Pulmonary artery endothelial cell (primary cell): ENCODE measurements around the gene E2F7. TPM values are rescaled to one million over a fixed set of nuclear protein-coding genes. Genes with fewer than 3 reads are reported as not detected.

Experiments used
- DNase-seq: peaks from one replicate; pipeline ENCODE4 v3.0.0-alpha.2; 2011; ENCODE audit warnings: low read depth, low spot score
- total RNA-seq: library from RNA; depleted of rRNA; stranded (reverse); fragments of >200 nt; gene quantifications from 2 replicates; pipeline ENCODE4 v1.2.3, GENCODE V29; 2014

Gene E2F7
- total RNA-seq, 1 donor from 2014 or later = 10.2 TPM

DNA sequence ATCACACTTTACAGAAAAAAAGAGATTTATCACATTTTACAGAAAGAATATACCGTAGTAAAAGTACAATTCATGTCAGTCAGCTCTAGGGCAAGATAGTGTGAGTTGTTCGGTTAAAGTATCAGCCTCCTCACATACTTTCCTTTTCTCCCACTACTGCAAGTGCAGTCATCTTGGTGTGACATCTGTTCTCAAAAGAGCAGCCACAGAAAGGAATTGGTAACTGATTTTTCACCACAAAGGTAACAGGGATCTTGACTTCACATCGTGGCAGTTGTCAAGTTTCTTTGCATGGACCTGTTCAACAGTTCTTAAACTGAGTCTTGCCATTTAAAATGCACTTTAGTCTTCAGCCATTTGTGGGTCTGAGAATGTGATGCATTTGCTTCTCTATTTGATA is 5.0 kb upstream of the E2F7 start:
- no peak for DNase-seq

DNA sequence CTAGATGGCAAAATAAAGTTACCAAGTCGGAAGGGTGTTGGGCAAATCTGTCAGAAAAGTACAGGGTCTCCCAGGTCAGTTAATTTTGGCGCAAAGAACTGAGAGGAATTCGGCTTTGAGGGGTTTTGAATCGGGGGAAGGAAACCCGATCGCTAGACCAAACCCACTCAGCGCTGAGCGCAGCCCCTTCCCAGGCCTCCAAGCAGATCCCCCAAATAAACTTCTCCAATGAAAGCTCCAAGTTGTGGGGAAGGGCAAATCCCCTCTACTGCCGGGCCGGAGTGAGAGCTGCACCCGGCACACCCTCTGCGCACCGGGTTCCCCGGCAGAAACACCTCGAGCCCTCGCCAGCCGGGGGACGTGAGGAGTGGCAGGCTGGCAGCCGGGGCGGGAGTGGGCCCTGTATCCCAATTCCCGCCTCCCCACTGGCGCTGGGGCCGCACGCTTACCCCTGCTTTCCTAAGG is 441 bp downstream of the E2F7 start:
- DNase-seq = no peak

DNA sequence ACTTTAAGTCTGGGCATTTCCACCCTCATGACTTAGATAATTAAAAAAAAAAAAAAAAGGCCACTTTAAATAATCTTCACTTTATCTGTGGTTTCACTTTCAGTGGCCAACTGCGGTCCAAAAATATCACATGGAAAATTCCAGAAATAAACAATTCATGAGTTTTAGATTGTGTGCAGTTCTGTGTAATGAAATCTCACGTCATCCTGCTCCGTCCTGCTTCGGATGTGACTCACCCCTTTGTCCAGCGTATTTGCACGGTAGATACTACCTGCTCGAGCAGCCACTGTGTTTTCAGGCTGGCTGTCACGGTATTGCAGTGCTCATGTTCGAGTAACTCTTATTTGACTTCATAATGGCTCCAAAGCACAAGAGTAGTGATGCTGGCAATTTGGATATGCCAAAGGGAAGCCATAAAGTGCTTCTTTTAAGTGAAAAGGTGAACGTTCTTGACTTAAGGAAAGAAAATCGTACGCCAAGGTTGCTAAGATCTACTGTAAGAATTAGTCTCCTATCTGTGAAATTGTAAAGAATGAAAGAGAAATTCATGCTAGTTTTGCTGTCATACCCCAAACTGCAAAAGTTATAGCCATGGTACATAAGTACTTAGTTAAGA is 2.4 kb downstream of the E2F7 start:
- DNase-seq = peak; percentile 78

DNA sequence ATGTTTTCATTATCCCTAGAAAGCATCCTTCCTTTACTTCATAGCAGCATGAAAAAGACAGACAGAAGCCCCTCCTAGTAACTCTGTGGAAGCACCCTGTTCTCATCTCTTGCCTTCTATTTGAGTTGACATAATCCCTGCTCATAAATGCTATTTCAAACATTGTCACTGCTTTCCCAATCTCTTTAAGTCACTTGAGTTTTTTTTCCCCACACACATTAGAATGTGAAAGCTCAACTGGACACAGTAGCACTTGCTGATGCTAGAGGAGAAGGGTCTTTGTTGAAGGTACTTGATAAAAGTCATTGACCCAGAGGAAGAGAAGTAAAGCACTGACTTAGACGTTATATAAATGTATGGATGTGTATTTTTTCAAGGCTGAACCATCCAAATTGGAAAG is 3.0 kb downstream of the E2F7 start:
- no peak for DNase-seq

DNA sequence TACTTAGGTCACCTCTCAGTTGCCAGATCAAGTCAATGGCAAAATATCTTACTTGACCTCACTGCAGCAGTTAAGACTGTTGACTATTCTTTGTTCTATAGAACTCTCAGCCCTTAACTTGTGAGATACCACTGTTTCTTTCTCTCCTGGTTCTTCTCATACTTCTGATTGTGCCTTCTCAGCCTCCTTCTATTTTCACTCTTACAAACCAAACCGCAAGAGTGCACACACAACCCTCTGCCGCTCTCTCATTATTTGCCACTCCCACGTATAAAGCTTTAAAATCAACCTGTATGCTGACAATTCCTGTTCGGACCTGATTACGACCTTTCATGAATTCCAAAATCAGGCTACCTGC is 4.5 kb downstream of the E2F7 start:
- DNase-seq = no peak

DNA sequence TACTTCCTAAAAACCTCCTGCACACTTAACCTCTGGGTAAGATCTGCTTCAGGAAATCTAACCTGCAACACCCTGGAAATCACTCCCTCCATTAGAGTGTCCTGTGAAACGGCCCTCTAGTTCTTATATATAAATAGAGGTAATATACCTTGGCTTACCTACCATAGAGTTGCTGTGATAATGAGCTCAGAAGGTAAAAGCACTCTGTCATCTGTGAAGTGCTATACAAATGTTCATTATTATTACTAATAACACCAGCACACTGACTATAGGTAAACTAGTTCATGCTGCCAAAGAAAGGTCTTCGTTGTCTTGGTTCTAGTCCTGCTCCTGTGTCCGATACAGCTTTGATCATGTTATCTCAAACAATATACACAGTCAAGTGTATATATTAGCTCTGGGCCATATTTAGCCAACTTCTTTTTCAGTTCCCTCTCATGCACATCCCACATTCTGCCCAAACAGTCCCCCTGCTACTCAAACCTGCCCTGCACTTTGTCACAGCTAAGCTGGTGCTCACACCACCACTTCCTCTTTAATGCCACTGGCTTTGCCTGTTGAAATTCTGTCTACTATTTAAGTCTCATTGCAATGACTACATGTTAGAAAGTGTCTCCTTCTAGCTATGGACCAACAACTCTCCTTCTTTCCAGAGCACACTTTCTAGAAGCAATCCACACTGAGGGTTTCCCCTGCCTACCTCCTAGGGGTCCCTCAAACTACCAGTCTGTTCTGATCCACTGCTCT is 5.1 kb downstream of the E2F7 start:
- DNase-seq = no peak

DNA sequence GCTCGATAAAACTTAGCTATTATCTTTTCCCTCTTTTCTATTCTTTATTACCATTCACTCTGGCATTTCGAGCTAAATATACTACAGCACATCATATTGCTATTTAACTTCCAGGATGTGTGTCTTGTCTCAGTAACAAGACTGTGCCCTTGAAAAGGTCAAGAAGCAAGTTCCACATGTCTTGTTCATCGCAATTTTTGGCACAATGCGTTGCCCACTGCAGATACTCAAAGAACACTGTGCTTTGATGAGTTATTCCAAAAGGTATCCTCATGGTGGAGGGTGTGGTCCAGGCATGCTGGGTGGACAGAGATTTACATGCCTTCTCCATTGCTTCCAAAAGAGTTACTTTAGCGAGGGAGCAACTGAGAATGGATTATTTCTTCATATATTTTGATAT is 6.6 kb downstream of the E2F7 start:
- DNase-seq = no peak

DNA sequence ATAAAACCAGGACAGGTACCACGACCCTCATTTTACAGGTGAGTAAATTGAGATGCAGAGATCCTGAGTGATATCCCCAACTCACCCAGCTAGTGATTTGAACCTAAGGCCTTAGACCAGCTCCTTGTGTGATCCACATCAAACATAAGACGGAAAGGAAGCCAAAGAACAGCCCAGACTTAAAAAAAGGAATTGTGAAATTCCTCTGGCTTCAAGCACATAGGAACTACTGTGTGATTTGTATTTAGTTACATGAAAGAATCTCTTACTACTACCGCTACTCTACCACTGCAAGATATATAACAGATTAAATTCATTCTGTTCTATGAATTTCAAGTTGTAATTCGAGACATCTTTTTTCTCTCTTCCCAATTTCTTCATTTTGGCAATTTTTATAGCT is 10.5 kb downstream of the E2F7 start:
- DNase-seq = no peak

DNA sequence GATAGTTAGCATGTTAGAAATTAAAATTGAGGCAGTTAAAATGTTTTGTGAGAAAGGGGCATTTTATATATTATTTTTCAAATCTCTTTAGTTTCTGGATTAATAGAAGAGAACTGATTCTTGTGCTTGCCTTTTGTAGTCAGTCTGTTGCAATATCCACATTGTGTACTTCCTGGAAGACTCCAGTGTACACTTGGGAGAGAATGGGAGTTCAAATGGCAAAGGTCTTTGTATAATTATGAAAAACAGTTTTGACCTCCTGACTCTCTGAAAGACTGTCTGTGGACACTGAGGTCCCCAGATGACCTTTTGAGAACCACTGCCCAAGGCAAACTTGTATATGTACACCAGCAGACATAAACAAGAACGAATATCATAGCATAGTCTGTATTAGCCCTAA is 12.1 kb downstream of the E2F7 start:
- DNase-seq = no peak

DNA sequence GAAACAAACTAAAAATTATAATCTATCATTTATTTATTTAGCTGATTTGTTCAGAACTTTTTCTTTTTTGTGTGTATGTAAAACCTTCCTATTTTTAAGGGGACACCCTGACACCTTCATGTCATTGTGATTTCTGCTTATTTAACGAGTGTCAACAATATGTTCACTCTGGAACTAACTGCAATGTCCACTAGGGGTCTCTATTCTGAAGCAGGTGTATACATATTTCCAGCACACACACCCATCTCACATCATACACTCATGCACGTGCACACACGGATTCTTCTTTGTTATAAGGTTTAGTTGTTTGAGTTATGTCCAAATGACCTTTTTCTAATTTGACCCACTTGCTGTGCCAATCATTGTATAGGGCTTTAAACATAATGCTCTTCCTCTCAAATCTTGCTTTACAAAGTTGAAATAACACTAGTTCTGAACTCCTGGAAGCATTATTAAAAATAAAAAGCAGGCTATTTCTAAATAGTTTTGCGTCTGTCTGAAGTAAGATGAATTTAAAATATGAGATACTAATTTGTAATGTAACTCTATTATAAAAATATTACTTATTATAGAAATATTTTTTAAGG is 15.5 kb downstream of the E2F7 start:
- DNase-seq = peak; percentile 35

DNA sequence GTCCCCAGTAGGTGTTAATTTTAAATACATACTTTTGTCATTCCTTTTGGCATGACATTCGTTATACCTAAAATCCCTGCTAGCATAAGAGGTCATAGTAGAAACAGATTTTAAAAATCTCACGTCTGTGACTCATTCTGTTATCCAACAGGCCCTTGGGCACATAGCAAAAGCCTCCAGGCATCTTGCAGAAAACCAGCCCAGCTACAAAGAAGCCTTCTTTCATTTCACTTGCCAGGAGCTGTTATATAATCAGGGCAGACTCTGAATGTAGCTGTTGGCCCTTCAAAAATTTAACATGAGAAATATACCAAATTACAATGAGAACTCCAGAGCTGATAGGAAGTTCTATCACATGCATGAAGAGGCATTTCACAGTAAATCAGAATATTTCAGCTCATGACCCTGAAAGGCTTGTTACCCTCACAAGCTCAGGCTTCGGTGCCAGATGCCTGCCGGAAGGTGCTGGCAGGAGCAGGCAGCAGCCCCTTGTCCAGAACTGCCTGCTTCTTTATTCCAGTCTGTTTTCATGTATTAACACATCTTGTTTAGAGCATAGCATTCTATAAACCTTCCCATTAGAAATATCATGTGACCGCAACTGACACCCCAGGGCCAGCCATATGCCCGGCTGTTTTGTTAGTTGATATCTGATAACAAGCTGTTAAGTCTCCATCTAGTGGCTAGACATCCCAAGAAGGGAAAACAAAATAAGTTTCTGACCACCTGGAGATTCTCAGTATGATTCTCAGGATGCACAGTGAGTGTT is 17.8 kb downstream of the E2F7 start:
- no peak for DNase-seq

DNA sequence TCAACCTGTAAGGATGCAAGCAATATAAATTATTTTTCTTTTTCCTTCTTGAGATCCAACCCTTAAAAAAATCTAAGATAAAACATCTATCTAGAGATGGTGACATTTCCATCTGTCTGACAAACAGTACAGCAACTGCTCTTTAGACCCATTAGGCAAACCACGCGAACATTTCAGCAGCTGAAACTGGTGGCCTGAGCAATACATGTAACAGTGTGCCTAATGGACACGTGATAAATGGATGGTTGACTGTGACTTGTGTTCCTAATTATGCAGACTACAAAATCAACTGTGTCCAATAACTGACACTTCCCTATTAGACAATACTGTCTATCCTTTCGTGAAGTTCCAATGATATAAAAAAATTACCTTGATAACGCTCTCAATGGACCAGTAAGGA is 18.9 kb downstream of the E2F7 start:
- no peak for DNase-seq

DNA sequence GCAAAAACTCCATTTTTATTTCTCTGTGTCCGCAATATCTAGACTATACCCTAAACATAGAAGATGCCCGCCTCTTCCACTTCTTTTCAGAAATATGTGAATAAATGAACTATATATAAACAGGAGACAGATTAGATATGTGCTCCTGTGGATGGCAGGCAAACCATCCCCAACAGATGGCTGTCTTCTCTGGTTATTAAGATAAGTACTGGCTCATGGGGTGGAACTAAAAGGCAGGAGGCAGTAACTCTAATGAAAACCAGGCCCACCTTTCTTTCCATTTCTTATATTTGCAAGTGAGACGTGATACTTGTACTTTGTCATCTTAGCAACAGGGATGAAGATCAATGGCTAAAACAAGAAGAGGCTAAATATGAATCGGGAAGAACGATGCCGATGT is 20.2 kb downstream of the E2F7 start:
- no peak for DNase-seq

DNA sequence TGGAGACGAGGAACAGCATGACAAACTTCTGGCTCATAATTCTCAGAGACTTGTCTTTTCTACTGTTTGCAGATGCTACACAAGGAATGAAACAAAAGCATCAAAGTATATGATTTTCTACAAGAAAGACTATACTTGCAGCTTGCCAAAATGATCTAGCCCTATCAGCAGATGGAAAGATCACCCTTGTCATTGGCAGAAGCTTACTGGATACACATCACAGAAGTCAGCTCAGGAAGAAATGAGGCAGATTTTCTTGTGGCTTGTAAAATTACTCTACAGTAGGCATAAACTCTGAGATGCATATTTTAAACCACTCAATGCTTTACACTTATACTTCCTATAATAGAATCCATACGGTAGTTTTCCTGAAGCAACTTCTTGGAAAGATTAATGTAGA is 20.6 kb downstream of the E2F7 start:
- DNase-seq = no peak

DNA sequence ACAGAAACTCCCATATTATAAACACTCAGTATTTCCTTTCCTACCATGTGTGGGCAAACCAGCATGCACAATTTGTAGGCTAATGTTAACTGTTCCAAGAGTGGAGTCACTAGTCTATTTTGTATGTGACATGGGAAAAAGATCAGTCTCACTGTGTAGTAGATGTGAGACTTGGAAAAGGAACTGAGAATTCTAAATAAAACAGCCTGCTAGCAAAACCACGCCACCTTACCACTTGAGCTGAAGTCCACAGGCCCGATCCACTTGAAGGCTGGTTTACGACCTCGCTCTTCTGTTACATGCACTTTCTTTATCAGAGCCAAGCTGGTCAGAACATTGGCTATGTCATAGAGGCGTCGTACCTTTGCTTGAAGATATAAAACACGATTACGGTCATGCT is 22.5 kb downstream of the E2F7 start:
- DNase-seq = no peak

DNA sequence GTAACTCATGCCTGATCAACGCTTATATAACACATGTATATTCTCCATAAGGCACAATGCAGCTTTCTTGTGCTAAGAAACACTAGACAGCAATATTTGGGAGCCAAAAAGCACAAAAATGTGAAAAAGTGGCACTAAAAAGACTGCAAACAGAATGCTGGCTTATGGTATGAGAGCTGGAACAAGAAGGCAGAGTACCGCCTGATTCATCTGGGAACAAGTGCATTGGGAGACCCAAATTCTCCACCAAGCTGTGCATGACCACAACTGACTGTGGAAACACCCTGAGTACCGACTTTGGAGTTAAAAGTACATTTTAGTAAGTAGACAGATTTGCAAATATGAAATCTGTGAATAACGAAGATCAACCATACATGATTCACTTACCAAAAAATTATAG is 25.1 kb downstream of the E2F7 start:
- DNase-seq = no peak

DNA sequence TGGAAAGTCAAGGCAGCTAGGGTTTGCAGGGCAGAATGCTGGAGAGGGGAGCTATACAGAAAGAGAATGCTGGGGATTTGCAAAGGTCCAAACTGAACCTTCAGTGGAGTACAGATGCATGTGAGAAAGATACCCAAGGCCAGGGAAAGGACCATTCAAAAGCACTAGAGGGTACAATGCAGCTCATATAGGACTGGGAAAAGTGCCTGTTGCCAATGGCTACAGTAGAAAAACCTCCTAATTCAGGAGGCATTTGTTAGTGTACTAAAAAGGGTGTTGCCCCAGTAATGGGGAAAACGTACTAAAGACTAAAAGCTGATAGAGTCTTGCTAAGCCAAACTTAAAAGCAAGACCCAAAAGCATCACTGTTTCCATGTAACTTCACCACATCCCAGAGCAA is 30.1 kb downstream of the E2F7 start:
- DNase-seq = no peak

DNA sequence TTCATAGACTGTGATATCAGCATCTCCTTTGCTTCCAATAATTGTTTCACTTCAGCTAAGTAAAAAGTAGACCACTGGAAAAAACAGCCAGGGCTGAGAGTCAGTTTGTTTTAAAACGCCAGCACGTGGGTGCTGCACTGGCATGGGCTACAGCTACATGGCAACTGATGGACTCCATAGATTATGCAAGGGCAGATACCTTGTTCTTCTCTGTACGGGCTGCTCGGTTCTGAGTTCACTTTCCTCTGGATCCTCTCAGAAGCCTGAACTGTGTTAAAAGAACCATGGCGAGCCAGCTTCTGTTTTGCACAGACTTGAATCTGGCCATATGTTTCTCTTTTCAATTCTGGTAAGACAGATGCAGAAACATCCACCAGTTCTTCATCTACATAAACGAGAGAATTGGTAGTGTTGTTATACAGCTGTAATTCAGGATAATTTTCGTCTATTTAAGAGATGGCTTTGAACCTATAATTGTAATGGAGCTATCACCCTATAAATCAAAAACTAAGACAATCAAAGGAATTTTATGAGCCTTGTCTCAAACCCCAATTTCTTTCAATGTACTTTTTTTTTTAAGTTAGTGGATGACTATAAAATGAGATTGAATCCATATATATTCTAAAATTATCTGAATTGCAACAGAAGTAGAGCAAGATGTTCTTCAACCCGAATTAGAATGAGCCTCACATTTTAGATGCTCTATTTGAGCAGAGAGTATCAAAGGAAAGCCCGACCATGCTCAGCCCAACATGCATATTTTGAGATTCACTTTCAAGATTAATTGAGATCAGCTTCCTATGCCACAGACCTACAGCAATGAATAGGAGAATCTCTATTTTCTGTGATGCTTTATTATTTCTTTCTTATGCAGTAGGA is 31.5 kb downstream of the E2F7 start:
- no peak for DNase-seq

DNA sequence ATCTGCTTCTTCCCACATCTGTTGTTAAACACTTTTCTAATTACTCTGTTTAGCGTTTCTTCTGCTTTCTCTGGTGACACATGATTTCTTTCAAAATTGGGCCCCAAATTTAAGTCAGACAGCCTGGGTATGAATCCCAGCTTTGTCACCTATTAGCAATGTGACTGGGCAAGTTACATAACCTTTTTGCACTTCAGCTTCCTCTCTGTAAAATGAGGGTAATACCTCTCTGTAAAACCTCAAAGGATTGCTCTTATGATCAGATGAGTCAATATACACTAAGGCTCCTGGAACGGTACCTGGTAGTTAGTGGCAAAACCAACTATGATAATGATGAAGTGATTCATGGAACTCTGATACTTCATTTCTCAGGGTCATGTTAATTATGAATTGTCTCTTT is 33.0 kb downstream of the E2F7 start:
- no peak for DNase-seq

DNA sequence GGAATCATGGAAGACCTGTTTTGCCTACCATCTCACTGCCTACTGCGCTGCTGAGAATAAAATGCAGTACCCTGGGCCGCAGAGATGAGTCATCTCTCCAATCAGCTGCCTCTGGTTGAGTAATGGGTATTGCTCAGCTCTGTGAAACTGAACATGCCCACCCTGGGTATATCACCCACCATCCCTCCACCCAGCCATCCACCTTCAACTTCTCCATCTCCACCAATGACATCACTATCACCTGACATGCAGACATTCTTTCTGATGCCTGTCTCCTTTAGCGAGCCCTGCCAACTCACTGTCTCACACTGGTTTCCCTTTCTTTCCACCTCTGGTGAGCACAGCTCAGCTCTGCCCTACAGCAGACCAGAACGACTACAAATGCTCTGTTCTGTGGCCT is 33.6 kb downstream of the E2F7 start:
- no peak for DNase-seq

DNA sequence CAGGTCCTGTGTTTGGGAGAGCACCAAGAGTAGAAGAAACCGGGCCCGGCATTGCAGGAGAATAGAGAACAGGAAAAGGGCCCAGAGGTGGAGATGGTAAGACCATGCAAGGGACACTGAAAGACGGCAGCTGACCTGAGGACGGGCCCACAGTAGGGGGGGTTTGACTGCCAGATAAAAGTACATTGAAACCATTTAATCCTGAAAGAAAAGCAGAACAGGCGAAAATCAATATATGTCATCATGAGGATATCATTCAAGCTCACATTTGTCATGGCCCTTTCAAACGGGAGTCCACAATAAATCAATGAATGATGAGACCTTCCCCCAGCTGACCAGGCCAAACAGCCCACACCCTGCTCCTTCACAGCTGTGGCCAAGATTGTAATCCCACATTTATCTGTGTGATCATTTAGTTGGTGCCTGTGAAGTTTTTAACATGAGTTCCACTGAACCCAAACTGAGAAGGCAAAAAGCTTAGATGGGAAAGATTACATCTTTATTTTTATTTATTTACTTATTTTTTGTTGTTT is 39.5 kb downstream of the E2F7 start:
- DNase-seq = no peak
